Measurements from ENCODE around the gene GEMIN7.

DNA sequence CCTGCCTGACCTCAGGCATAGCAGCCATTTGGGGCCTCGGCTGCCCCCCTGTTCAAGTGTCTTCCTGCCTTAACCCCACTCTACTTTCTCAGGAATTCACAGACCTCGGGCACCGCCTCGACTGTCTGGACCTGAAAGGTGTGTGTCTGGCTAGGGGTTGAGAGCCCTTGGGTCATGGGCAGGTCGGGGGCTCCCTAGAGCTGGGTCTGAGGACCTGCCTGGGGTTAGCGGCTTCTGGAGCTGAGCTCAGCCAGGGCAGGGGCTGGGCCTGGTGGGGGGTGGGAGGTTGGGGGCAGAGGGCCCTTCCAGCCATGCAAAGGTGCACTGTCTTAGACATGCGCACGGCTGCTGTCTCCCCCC lies 61.1 kb downstream of the GEMIN7 start:
- no peak for TF ChIP-seq POLR2A (IDR thresholded peaks at IDR 0.05)
- TF ChIP-seq, protein P1, sequence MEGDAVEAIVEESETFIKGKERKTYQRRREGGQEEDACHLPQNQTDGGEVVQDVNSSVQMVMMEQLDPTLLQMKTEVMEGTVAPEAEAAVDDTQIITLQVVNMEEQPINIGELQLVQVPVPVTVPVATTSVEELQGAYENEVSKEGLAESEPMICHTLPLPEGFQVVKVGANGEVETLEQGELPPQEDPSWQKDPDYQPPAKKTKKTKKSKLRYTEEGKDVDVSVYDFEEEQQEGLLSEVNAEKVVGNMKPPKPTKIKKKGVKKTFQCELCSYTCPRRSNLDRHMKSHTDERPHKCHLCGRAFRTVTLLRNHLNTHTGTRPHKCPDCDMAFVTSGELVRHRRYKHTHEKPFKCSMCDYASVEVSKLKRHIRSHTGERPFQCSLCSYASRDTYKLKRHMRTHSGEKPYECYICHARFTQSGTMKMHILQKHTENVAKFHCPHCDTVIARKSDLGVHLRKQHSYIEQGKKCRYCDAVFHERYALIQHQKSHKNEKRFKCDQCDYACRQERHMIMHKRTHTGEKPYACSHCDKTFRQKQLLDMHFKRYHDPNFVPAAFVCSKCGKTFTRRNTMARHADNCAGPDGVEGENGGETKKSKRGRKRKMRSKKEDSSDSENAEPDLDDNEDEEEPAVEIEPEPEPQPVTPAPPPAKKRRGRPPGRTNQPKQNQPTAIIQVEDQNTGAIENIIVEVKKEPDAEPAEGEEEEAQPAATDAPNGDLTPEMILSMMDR (IDR thresholded peaks at IDR 0.05): no peak
